HEK293T (cell line): Measurements from ENCODE around the gene ANO4.

ENCODE experiments used
- ELF4 ChIP-seq: fragments of 450-650 bp; IDR thresholded peaks from 2 replicates; pipeline ENCODE4 v1.6.1; 2017; ENCODE audit warnings: antibody characterized with exemption
- FOXM1 ChIP-seq: fragments of 450-650 bp; IDR thresholded peaks from 2 replicates; pipeline ENCODE4 v1.6.1; 2017; ENCODE audit warnings: mild to moderate bottlenecking, borderline replicate concordance
- SP1 ChIP-seq: fragments of 450-650 bp; IDR thresholded peaks from 2 replicates; pipeline ENCODE4 v1.6.1; 2017
- SUZ12 ChIP-seq: fragments of 450-650 bp; IDR thresholded peaks from 2 replicates; pipeline ENCODE4 v1.6.1; 2016; ENCODE audit warnings: mild to moderate bottlenecking

GRCh38 chr12:100995771-100996170 lies 201.2 kb downstream of the ANO4 start:
- TF ChIP-seq ELF4 (no peak), SUZ12 (no peak), SP1 (no peak), FOXM1 (no peak)
